Fibroblast of the aortic adventitia (primary cell): Measurements from ENCODE around the gene ATG2B. TPM values are rescaled to one million over a fixed set of nuclear protein-coding genes. Genes with fewer than 3 reads are reported as not detected.

ENCODE experiments used
- DNase-seq: peaks from one replicate; pipeline ENCODE4 v3.0.0-alpha.2; 2010; ENCODE audit warnings: low read depth
- H3K4me3 ChIP-seq: 2 replicates; pipeline ENCODE4 v1.5.1; 2011; ENCODE audit warnings: low read depth, mild to moderate bottlenecking, control low read depth, low read length, moderate library complexity
- CTCF ChIP-seq: IDR thresholded peaks from 2 replicates; pipeline ENCODE4 v1.5.1; 2011; ENCODE audit warnings: mild to moderate bottlenecking, low read length, control low read depth, inconsistent platforms; ENCODE audit not compliant: insufficient read depth
- total RNA-seq: library from RNA; depleted of rRNA; stranded (reverse); fragments of >200 nt; gene quantifications from 2 replicates; pipeline ENCODE4 v1.2.3, GENCODE V29; 2012; ENCODE audit warnings: low replicate concordance

The ATG2B gene
- total RNA-seq, 1 donor: 28.7 TPM

GRCh38 chr14:96252323-96252998, 110.7 kb downstream of the ATG2B start:
- no peak for DNase-seq
- no peak for TF ChIP-seq CTCF
- H3K4me3 ChIP-seq: no peak overlapping the region

GRCh38 chr14:96251656-96252155, 111.4 kb downstream of the ATG2B start:
- TF ChIP-seq CTCF: no peak
- DNase-seq: no peak
- H3K4me3 ChIP-seq: no peak overlapping the region

DNA sequence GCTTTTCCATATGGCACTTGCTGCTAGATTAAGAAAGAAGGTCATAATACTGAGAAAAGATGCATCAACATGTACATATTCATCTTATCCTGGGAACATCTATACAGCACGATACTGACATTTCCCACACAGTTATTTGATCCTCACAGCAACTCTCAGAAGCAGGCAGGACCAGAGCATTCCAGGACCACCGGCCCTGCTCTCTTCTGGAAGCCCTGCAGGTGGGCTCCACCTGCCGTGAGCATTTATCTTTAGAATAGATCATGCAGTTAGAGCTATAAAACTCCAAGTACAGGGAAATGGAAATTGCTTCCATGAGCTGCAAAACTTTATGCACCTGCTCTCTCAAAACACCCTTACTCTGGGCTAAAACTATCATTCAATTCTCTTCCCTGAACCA, 112.7 kb downstream of the ATG2B start:
- no peak for DNase-seq
- no peak overlapping the region for H3K4me3 ChIP-seq
- no peak for TF ChIP-seq CTCF

GRCh38 chr14:96249029-96249428, 114.1 kb downstream of the ATG2B start:
- H3K4me3 ChIP-seq: no peak overlapping the region
- TF ChIP-seq CTCF: no peak
- peak; percentile 95 for DNase-seq

- H3K4me3 ChIP-seq: no peak overlapping the region
- no peak for DNase-seq
- TF ChIP-seq CTCF: no peak
Measured at GRCh38 chr14:96247031-96247430, 116.1 kb downstream of the ATG2B start.

DNA sequence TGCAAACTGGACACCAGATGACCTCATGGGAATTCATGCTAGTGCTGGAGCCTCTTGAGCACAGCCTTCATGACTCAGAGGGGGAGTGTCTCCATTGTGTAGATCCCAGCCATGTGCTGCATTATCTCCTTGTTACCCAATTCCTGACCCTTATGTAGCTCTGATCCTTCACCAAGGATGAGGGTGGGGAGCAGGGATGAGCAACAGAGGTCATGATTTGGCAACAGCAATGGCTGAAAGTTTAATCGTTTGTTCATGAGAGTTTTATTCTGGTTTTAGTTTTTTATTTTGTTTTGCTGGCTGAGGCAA, 116.6 kb downstream of the ATG2B start:
- DNase-seq: peak; percentile 98
- no peak overlapping the region for H3K4me3 ChIP-seq
- no peak for TF ChIP-seq CTCF
